Body of pancreas (tissue), 4 donors: ENCODE results near the gene SH3RF2.

Source experiments
- POLR2A ChIP-seq, 3 donors: fragments of 450-650 bp; IDR thresholded peaks; one replicate each; pipeline ENCODE4 v1.6.1; 2016; ENCODE audit warnings: antibody characterized with exemption in 3 of 3, mild to moderate bottlenecking in 2 of 3
- TF ChIP-seq, protein P1 (sequence below), 7 experiments: fragments of 450-650 bp in 4 of 7; fragments of 200-600 bp in 3 of 7; sonication (generic) in 3 of 7; IDR thresholded peaks; one replicate each; pipeline ENCODE4 v1.5.1; 2016 to 2019; ENCODE audit warnings: antibody characterized with exemption in 7 of 7

DNA sequence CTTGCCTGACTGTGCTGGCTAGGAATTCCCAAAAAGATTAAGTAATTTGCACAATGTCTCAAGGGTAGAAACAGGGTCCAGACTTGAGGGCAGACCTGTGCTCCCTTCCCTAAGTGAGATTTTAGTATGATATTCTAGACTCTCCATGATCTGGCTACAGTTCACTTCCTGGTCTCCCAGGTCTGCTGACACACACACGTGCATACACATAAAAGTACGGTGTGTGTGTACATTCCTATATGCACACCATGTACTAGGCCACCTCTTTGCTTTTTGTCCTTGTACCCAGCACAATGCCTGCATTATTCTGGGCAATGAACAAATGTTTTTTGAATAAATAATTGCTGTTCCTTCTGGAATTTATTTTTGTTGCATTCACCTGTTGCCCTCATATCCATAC, 83.7 kb downstream of the SH3RF2 start:
- TF ChIP-seq, protein P1, sequence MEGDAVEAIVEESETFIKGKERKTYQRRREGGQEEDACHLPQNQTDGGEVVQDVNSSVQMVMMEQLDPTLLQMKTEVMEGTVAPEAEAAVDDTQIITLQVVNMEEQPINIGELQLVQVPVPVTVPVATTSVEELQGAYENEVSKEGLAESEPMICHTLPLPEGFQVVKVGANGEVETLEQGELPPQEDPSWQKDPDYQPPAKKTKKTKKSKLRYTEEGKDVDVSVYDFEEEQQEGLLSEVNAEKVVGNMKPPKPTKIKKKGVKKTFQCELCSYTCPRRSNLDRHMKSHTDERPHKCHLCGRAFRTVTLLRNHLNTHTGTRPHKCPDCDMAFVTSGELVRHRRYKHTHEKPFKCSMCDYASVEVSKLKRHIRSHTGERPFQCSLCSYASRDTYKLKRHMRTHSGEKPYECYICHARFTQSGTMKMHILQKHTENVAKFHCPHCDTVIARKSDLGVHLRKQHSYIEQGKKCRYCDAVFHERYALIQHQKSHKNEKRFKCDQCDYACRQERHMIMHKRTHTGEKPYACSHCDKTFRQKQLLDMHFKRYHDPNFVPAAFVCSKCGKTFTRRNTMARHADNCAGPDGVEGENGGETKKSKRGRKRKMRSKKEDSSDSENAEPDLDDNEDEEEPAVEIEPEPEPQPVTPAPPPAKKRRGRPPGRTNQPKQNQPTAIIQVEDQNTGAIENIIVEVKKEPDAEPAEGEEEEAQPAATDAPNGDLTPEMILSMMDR (IDR thresholded peaks at IDR 0.05) = no peak
- no peak for TF ChIP-seq POLR2A (IDR thresholded peaks at IDR 0.05)
